Muscle of leg (tissue), 16 donors: Measurements from ENCODE around the gene ST3GAL6. TPM values are rescaled to one million over a fixed set of nuclear protein-coding genes. Genes with fewer than 3 reads are reported as not detected.

Experiments
- DNase-seq: peaks from one replicate; pipeline ENCODE4 v3.0.0; 2013
- H3K27ac ChIP-seq: one replicate; pipeline ENCODE4 v1.5.1; 2013; ENCODE audit warnings: mild to moderate bottlenecking, low read length, control low read depth
- H3K27me3 ChIP-seq: one replicate; pipeline ENCODE4 v1.6.1; 2013; ENCODE audit warnings: low read length; ENCODE audit not compliant: control insufficient read depth, insufficient read depth
- H3K36me3 ChIP-seq: one replicate; pipeline ENCODE4 v1.6.1; 2013; ENCODE audit warnings: low read length; ENCODE audit not compliant: control insufficient read depth, insufficient read depth
- H3K4me1 ChIP-seq: one replicate; pipeline ENCODE4 v1.6.1; 2013; ENCODE audit warnings: low read length; ENCODE audit not compliant: control insufficient read depth, insufficient read depth
- H3K4me3 ChIP-seq: one replicate; pipeline ENCODE4 v1.5.1; 2013; ENCODE audit warnings: low read length, control low read depth
- H3K9me3 ChIP-seq: replicated peaks from 2 replicates; pipeline ENCODE4 v1.6.1; 2013; ENCODE audit warnings: low read depth, low read length; ENCODE audit not compliant: control insufficient read depth
- WGBS: methylation state at CpG from one replicate; pipeline ENCODE4 v1.1.5; 2013; ENCODE audit warnings: missing lambda C conversion rate; ENCODE audit not compliant: insufficient coverage; 5-methylcytosine and 5-hydroxymethylcytosine counted together
- long read RNA-seq, 11 donors: transcript quantifications; one replicate each; lab custom pipeline, GENCODE V29; 2026
- polyA plus RNA-seq, 8 donors: library from polyadenylated mRNA; unstranded; fragments of 120-200 nt; gene quantifications; one replicate each; pipeline versions ENCODE4 v1.2.1 to v1.2.3, GENCODE V29; 2013; ENCODE audit warnings: inconsistent platforms in 1 of 8, low replicate concordance in 1 of 8; ENCODE audit not compliant: insufficient read length in 8 of 8, insufficient read depth in 1 of 8
- total RNA-seq: library from RNA; stranded (reverse); fragments of 120-200 nt; gene quantifications from one replicate; pipeline ENCODE4 v1.2.4, GENCODE V29; 2013

ST3GAL6 gene, protein sequence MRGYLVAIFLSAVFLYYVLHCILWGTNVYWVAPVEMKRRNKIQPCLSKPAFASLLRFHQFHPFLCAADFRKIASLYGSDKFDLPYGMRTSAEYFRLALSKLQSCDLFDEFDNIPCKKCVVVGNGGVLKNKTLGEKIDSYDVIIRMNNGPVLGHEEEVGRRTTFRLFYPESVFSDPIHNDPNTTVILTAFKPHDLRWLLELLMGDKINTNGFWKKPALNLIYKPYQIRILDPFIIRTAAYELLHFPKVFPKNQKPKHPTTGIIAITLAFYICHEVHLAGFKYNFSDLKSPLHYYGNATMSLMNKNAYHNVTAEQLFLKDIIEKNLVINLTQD
- total RNA-seq = 5.8 TPM
- 1 to 10 TPM; 4.3 to 9.1 (median 6.2) TPM for polyA plus RNA-seq
- long read RNA-seq, donor 1 = 0 reads
- long read RNA-seq, donor 2 = 0 reads
- long read RNA-seq, donor 3, partial matches to known transcripts = 0 of 1 reads
- long read RNA-seq, donor 3, other reads (novel, unspliced or antisense) = 0 of 1 reads
- long read RNA-seq, donor 4, partial matches to known transcripts = 0 of 1 reads
- long read RNA-seq, donor 4, other reads (novel, unspliced or antisense) = 0 of 1 reads
- long read RNA-seq, donor 5, partial matches to known transcripts = 0 of 1 reads
- long read RNA-seq, donor 5, other reads (novel, unspliced or antisense) = 0 of 1 reads
- long read RNA-seq, donor 6, partial matches to known transcripts = 9 of 11 reads
- long read RNA-seq, donor 6, other reads (novel, unspliced or antisense) = 0 of 11 reads
- long read RNA-seq, donor 7, partial matches to known transcripts = 49 of 49 reads
- long read RNA-seq, donor 7, other reads (novel, unspliced or antisense) = 0 of 49 reads
- long read RNA-seq, donor 8 = 0 reads
- long read RNA-seq, donor 9 = 0 reads
- long read RNA-seq, donor 10, partial matches to known transcripts = 0 of 1 reads
- long read RNA-seq, donor 10, other reads (novel, unspliced or antisense) = 0 of 1 reads
- long read RNA-seq, donor 11 = 0 reads

- WGBS = 58% methylated on average over 1 of the region's 1 CpG
- peak; percentile 76 for DNase-seq
- Histone ChIP-seq H3K4me1 (no peaks in the 10 kb centered on the region), H3K4me3 (peak within 1 kb of the TSS; percentile 9), H3K27ac (peak within 1 kb of the TSS; percentile 65), H3K9me3 (no peaks in the 10 kb centered on the region), H3K36me3 (no peaks in the 10 kb centered on the region), H3K27me3 (no peaks in the 10 kb centered on the region)
Measured at GRCh38 chr3:98763076-98763475, at the start of gene ST3GAL6. TSS of gene ST3GAL6 (plus strand) at chr3:98763340. CDS start at chr3:98768441, 5,101 bp downstream.

DNA sequence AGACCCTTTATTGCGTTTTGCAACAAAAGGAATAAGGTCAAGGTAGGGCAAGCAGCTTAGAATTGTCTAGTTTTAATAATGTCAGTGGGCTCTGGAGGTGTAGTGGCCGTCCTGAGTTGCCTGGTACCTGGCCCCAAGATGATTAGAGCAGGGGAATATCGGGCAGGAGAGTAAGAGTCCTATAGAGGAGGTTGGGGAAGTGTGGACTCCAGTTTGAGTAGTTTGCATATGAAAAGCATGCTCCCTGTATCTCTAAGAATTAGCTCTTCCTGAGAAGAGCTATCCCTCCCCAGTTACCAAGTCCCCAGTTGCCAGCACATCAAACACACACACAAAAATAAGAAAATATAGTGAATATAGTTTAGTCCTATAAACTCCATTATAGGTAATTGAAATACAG, 49.2 kb upstream of the ST3GAL6 start:
- no peak overlapping the region for H3K4me3 ChIP-seq
- 69% methylated on average over 2 of the region's 3 CpGs for WGBS
- no peak for DNase-seq
- H3K27ac ChIP-seq = no peak overlapping the region
- H3K9me3 ChIP-seq = no peaks in the 10 kb centered on the region
- no peaks in the 10 kb centered on the region for H3K27me3 ChIP-seq
- no peaks in the 10 kb centered on the region for H3K36me3 ChIP-seq
- H3K4me1 ChIP-seq = peaks cover 5% of the 10 kb centered on the region

DNA sequence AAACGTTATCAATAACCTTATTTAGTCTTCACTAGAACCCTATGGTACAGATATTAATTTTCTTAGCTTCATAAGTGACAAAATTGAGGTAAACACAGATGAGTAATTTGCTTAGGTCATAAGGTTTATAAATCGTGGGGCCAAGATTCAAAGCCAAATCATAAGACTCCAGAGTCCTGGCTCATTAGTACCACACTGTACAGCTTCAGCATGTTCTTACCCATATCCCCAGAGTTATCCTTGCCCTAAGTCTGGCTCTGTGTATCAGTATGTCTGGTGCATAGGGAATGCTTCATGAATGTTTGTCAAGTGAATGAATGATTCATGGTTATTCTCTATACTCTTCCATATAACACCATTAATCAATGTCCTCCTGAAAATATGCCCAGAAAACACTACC, 45.6 kb upstream of the ST3GAL6 start:
- Histone ChIP-seq H3K4me3 (no peak overlapping the region), H3K27ac (no peak overlapping the region), H3K36me3 (no peaks in the 10 kb centered on the region), H3K4me1 (no peaks in the 10 kb centered on the region), H3K9me3 (no peaks in the 10 kb centered on the region), H3K27me3 (no peaks in the 10 kb centered on the region)
- WGBS = no CpG with 5 or more reads among the region's 2 CpGs
- no peak for DNase-seq

DNA sequence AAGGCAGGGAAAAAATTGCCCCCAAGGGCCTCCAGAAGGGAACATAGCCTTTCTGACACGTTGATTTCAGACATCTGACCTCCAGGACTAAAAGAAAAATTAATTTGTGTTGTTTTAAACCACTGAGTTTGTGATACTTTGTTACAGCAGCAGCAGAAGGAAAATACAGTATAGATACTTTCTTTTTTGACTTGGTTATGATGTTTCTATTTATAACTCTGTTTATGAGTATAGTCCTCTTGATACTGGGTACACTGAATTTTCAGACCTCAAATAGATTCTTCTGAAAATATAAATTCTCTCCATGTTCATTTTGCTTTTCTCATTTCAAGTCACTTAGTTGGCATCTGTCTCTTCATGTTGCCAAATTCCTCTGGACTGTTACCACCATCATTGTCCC, 44.4 kb upstream of the ST3GAL6 start:
- 80% methylated on average over 1 of the region's 1 CpG for WGBS
- H3K9me3 ChIP-seq = no peaks in the 10 kb centered on the region

GRCh38 chr3:98721776-98722175, 41.4 kb upstream of the ST3GAL6 start:
- no peak for DNase-seq
- Histone ChIP-seq H3K4me3 (no peak overlapping the region), H3K27me3 (no peaks in the 10 kb centered on the region), H3K27ac (no peak overlapping the region), H3K36me3 (no peaks in the 10 kb centered on the region), H3K9me3 (no peaks in the 10 kb centered on the region), H3K4me1 (no peaks in the 10 kb centered on the region)
- no CpG with 5 or more reads among the region's 1 CpG for WGBS

More for the DNA sequence above, 44.4 kb upstream of the ST3GAL6 start:
- H3K27ac ChIP-seq = no peak overlapping the region
- no peaks in the 10 kb centered on the region for H3K4me1 ChIP-seq
- DNase-seq = no peak
- H3K36me3 ChIP-seq = no peaks in the 10 kb centered on the region
- H3K4me3 ChIP-seq = no peak overlapping the region
- no peaks in the 10 kb centered on the region for H3K27me3 ChIP-seq

- Histone ChIP-seq H3K9me3 (no peaks in the 10 kb centered on the region), H3K4me3 (no peak overlapping the region), H3K36me3 (no peaks in the 10 kb centered on the region), H3K27ac (no peak overlapping the region), H3K27me3 (peaks cover 1% of the 10 kb centered on the region), H3K4me1 (no peaks in the 10 kb centered on the region)
- WGBS = no CpG with 5 or more reads among the region's 4 CpGs
- DNase-seq = no peak
Measured at GRCh38 chr3:98722389-98722788, 40.8 kb upstream of the ST3GAL6 start.

GRCh38 chr3:98725352-98725751, 37.8 kb upstream of the ST3GAL6 start:
- Histone ChIP-seq H3K4me3 (no peak overlapping the region), H3K27me3 (peaks cover 3% of the 10 kb centered on the region), H3K27ac (no peak overlapping the region), H3K9me3 (no peaks in the 10 kb centered on the region), H3K4me1 (no peaks in the 10 kb centered on the region), H3K36me3 (no peaks in the 10 kb centered on the region)
- DNase-seq = no peak
- WGBS = no CpG with 5 or more reads among the region's 2 CpGs

DNA sequence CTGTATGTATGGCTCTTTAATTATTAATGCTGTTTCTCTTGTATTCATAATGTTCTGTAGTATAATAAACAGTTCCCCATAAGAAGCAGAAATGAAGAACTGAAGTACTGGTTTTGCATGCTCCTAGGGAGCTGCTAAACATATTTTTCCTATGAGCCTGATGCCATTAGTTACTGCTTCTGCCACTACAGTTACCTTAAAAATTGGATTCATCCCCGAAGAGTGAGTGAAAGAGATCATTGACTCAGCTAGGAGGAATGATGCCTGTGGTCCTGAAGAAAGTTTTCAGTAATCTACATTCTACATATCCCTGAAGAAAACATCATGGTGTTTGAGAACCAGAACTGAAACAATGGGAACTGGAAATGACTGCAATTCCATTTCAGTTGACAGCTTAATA, 37.1 kb upstream of the ST3GAL6 start:
- H3K36me3 ChIP-seq = no peaks in the 10 kb centered on the region
- H3K27ac ChIP-seq = no peak overlapping the region
- no peak overlapping the region for H3K4me3 ChIP-seq
- peaks cover 3% of the 10 kb centered on the region for H3K27me3 ChIP-seq
- no CpG with 5 or more reads among the region's 1 CpG for WGBS
- no peaks in the 10 kb centered on the region for H3K4me1 ChIP-seq
- DNase-seq = no peak
- no peaks in the 10 kb centered on the region for H3K9me3 ChIP-seq

DNA sequence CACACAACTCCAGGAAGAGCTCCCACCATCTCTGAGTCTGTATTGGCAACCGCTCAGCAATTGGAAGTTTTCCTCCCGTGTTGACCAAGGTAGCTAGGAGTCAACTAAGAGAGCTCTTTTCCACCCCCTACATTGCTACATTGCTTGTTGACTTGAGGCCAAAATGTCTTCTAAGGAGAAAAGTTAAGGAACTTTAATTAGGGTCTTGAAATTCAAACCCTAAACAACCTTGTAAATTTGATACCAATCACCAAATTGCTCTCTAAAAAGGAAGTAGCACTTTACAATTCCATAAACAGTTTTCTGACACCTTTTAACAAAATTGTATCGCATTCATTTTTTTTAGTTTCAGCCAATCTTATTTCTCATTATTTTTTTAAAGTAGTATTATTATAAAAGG, 35.5 kb upstream of the ST3GAL6 start:
- H3K4me3 ChIP-seq = no peak overlapping the region
- no peak overlapping the region for H3K27ac ChIP-seq
- no peak for DNase-seq
- no peaks in the 10 kb centered on the region for H3K4me1 ChIP-seq
- H3K27me3 ChIP-seq = peaks cover 7% of the 10 kb centered on the region
- H3K36me3 ChIP-seq = no peaks in the 10 kb centered on the region
- H3K9me3 ChIP-seq = no peaks in the 10 kb centered on the region
- no CpG with 5 or more reads among the region's 3 CpGs for WGBS

DNA sequence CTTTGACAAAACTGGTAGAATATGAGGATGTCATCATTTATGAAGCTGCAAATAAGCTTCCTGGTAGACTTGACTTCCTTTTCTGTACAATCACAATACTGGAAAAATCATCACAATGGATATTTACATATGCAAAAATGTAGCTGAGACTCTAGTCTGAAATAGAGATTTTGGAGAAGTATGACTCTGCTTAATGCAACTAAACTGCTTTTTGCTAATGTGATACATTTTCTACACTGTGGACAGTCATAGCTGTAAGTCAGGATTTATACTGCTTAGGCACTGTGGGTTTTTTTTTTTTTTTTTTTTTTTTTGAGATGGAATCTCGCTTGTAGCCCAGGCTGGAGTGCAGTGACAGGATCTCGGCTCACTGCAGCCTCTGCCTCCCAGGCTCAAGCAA, 34.5 kb upstream of the ST3GAL6 start:
- no peaks in the 10 kb centered on the region for H3K9me3 ChIP-seq
- no peak overlapping the region for H3K4me3 ChIP-seq
- H3K36me3 ChIP-seq = no peaks in the 10 kb centered on the region
- H3K27me3 ChIP-seq = peaks cover 12% of the 10 kb centered on the region
- H3K27ac ChIP-seq = no peak overlapping the region
- no peaks in the 10 kb centered on the region for H3K4me1 ChIP-seq
- WGBS = 76% methylated on average over 2 of the region's 2 CpGs
- DNase-seq = no peak
